Heart right ventricle (tissue), 16 donors: ENCODE measurements around the gene NPIPA7. TPM values are rescaled to one million over a fixed set of nuclear protein-coding genes. Genes with fewer than 3 reads are reported as not detected.
A peak's percentile ranks its signal among the peaks of the same experiment; 100 is the strongest.
"Not testable (repeated sequence)": the region's sequence is repeated elsewhere in the genome, so short reads cannot be mapped to it uniquely, and the experiment has no call there.

Experiments used
- ATAC-seq, 8 donors: fragments of 200-7000 bp; cut with Tn5 transposase; one replicate each; pipeline ENCODE4 v1.9.1; 2020; ENCODE audit warnings: mild to moderate bottlenecking in 8 of 8, moderate library complexity in 8 of 8, moderate number of reproducible peaks in 1 of 8
- DNase-seq, 2 donors: peaks; one replicate each; pipeline ENCODE4 v3.0.0-alpha.2; 2020
- H3K27ac ChIP-seq, 10 donors: fragments of 200-600 bp; sonication (generic) in 2 of 10; one replicate each; pipeline versions ENCODE4 v1.5.0 to v1.8.0; 2020 to 2022; ENCODE audit warnings: mild to moderate bottlenecking in 3 of 10
- H3K27me3 ChIP-seq, 7 donors: fragments of 200-600 bp; one replicate each; pipeline ENCODE4 v1.8.0; 2021 to 2022; ENCODE audit warnings: mild to moderate bottlenecking in 2 of 7
- H3K36me3 ChIP-seq, 9 donors: fragments of 200-600 bp; sonication (generic) in 1 of 9; one replicate each; pipeline versions ENCODE4 v1.5.0 to v1.8.0; 2020 to 2022; ENCODE audit warnings: mild to moderate bottlenecking in 2 of 9
- H3K4me1 ChIP-seq, 9 donors: fragments of 200-600 bp; sonication (generic) in 1 of 9; one replicate each; pipeline versions ENCODE4 v1.5.0 to v1.8.0; 2020 to 2022; ENCODE audit warnings: mild to moderate bottlenecking in 4 of 9
- H3K4me3 ChIP-seq, 10 donors: fragments of 200-600 bp; sonication (generic) in 2 of 10; one replicate each; pipeline versions ENCODE4 v1.5.0 to v1.8.0; 2020 to 2022; ENCODE audit warnings: mild to moderate bottlenecking in 7 of 10, moderate library complexity in 2 of 10
- H3K9me3 ChIP-seq, 11 donors: fragments of 200-600 bp in 10 of 11; sonication (generic) in 2 of 11; one replicate each; pipeline versions ENCODE4 v1.5.0 to v1.8.0; 2013 to 2022; ENCODE audit warnings: mild to moderate bottlenecking in 2 of 11, control low read depth in 1 of 11, moderate library complexity in 1 of 11
- WGBS, 2 donors: extraction: QIAGEN DNeasy Blood & Tissue Kit; methylation state at CpG; one replicate each; pipeline ENCODE4 v1.1.7; 2013; ENCODE audit warnings: inconsistent platforms in 1 of 2; 5-methylcytosine and 5-hydroxymethylcytosine counted together
- intact Hi-C, 10 donors: fragments of 100-400 bp; cut with DNase I; formaldehyde crosslinking; loops; one replicate each; pipeline versions ENCODE4 v1.11.1 to v1.14.2; 2022
- microRNA-seq, 2 donors: library from miRNA; unstranded; fragments of <30 nt; microRNA quantifications; one replicate each; pipeline ENCODE4 v1.2.0, GENCODE V29; 2021
- polyA plus RNA-seq, 2 donors: library from polyadenylated mRNA; stranded (reverse); fragments of 200-250 nt; gene quantifications; one replicate each; pipeline ENCODE4 v1.2.3, GENCODE V29; 2013
- total RNA-seq, 10 donors: library from RNA; stranded (reverse); fragmentation: NEBNext Ultra II Directional in 3 of 10; extraction: Animal tissue kit (Norgen Biotek cat#: 25700) in 3 of 10; gene quantifications; one replicate each; pipeline versions ENCODE4 v1.2.1 to v1.2.4, GENCODE V29; 2021 to 2023
- donor health status: Arrhythmogenic right ventricular cardiomyopathy.
- donor health status: ischemic (EF 13 %, LVEDD 7.1; RV severe dilation, severe dysfunction).
- donor health status: healthy with polysubstance abuse.
- donor health status: DM: no; HTN: yes; CAD: no.
- donor health status: DM: no; HTN: no; CAD: no.
- donor health status: ischemic (EF 25% LVEDD 6.9; RV normal size, moderate dysfunction).
- donor health status: ischemic (EF 25% LVEDD 5.7; RV mildly dilated, moderate dysfunction).
- donor health status: healthy.
- donor health status: DM: yes; HTN: yes; CAD: no.
- donor health status: Ischemic cardiomyopathy.
- donor health status: ischemic (EF 35%, LVEDD 5.7; RV mildly dilated, moderate dysfunction).
- donor health status: nonischemic (EF 11% LVEDD 7.7; RV severe dilation, severe dysfunction).
- donor health status: DM: yes; HTN: yes; CAD: no.
- donor health status: PGD.
- donor health status: ischemic (EF 29% LVEDD 5.4; RV normal size, mild dysfunction).
- donor health status: nonischemic (EF 23%, LVEDD 6.1; RV moderate dilation, normal function).

Gene NPIPA7
- total and polyA plus RNA-seq, 12 donors, result 0.89 to 17.8 (median 2.3) TPM

DNA sequence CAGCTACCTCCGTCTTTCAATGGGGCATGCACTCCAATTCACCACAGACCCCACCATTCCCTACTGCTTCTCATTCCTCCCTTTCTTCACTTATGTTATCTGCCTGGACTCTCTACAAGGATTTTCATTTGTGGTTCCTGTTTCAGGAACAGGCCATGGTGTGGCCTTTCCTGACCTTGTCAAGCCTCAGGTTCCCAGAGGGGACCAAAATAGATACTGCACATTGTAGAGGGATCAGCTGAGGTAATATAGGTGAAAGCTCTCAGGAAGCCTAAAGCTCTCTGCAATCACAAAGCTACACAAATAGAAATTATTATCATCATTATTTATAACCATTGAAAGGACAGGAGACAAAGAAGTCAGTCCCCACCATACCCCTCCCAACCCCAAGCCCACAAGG is 41.6 kb downstream of the NPIPA7 start:
- H3K27ac ChIP-seq, DNase-seq, H3K9me3 ChIP-seq, H3K4me3 ChIP-seq, intact Hi-C loops, H3K36me3 ChIP-seq, H3K27me3 ChIP-seq, H3K4me1 ChIP-seq: not testable (repeated sequence)
- 32 to 50% methylated on average over 1 of the region's 1 CpG for WGBS, 2 donors
- ATAC-seq, result peak in 1 of 8 donors; percentile 55

GRCh38 chr16:16425146-16425545 is 46.2 kb downstream of the NPIPA7 start:
- not testable (repeated sequence) for ATAC-seq
- WGBS, 2 donors, result no CpG with 5 or more reads among the region's 2 CpGs

DNA sequence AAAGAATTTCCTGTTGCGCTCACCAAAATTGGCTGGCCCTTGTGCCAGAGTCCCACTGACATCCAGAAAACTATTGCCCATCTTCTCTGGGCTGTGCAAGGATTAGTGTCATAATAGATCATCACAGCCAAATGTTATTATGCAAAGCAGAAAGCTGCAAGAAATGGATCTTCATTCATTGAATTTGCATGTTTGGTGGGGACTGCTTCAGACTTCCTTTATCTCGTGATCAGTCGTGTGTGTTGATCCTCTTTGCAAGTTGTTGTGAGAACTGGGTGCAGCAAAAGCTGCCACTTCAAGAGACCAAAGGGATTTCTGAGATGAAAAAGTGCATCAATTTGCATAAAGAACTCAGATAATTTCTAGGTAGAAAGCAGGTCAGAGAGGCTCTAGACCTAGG is 52.2 kb downstream of the NPIPA7 start:
- H3K4me1 ChIP-seq, H3K4me3 ChIP-seq, intact Hi-C loops, H3K36me3 ChIP-seq, H3K27ac ChIP-seq, DNase-seq, ATAC-seq, H3K9me3 ChIP-seq, H3K27me3 ChIP-seq: not testable (repeated sequence)
- 0 to 25% methylated on average over 1 of the region's 3 CpGs for WGBS, 2 donors

More at GRCh38 chr16:16425146-16425545, 46.2 kb downstream of the NPIPA7 start:
- H3K9me3 ChIP-seq, H3K4me3 ChIP-seq, H3K27me3 ChIP-seq, DNase-seq, H3K27ac ChIP-seq, H3K4me1 ChIP-seq, intact Hi-C loops, H3K36me3 ChIP-seq: not testable (repeated sequence)

DNA sequence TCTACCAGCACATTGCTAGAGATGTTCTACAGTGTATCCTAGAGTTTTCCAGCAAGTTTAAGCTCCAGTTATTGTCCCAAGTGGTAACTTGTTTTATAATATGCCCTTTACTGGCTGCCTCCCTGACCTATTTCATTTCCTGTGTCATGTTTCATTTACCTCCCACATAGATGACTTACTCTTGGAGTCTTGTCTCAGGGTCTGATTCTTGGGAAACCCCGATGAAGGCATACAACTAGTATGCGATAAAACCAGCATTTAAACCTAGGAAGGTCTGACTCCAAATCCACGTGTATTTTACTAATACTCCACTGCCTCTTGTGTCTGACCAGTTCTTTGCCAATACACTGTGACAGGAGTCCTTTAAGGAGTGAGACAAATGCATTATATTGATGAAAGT is 55.8 kb downstream of the NPIPA7 start:
- H3K9me3 ChIP-seq, ATAC-seq, DNase-seq, H3K27me3 ChIP-seq, intact Hi-C loops, H3K4me1 ChIP-seq, H3K36me3 ChIP-seq, H3K27ac ChIP-seq, H3K4me3 ChIP-seq: not testable (repeated sequence)
- 63 to 72% methylated on average over 1 of the region's 3 CpGs for WGBS, 2 donors

DNA sequence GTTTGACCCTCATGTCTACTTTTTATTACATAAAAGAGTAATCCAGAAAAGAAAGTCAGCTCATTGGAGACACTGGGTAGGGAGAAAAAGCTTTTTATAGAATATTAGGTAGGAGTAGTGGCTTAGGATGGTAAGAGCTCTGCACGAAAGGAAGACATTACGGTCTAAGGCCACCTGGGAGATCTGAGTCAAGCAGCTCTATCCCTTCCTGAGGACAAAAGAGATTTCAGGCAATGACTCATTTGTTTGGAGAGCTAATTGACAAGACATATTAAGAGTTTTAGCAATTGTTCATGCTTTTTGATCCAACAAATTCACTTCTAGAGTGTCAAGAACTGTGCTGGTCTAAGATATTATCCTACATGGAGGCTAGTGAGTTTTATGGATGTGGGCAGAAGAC is 62.5 kb downstream of the NPIPA7 start:
- H3K27ac ChIP-seq, H3K9me3 ChIP-seq, H3K4me3 ChIP-seq, H3K36me3 ChIP-seq, ATAC-seq, intact Hi-C loops, DNase-seq, H3K27me3 ChIP-seq, H3K4me1 ChIP-seq: not testable (repeated sequence)
- 55 to 78% methylated on average over 1 of the region's 2 CpGs for WGBS, 2 donors

Small RNA genes lying within 50 kb of the gene (microRNA-seq; reads per million reads assigned to microRNA genes)
- gene MIR6511A3, result 0 reads per million in 2 donors
- gene MIR6770-2, result 0 reads per million in 2 donors

Other genes with a start within 250 kb of the NPIPA7 start
- 1 to 10 TPM in 5 of 10 donors, under 1 TPM in 5; 0.28 to 2.3 (median 1.0) TPM for gene ABCC6, start 155.6 kb upstream of the NPIPA7 start, total RNA-seq
- 1 to 10 TPM in 1 of 2 donors, under 1 TPM in 1; 0.17 to 3.8 TPM for gene ABCC6, start 155.6 kb upstream of the NPIPA7 start, polyA plus RNA-seq
- 100 to 1,000 TPM in 1 of 10 donors, 10 to 100 TPM in 9; 12.8 to 101 (median 52.4) TPM for gene NOMO3, start 146.6 kb upstream of the NPIPA7 start, total RNA-seq
- 10 to 100 TPM in 1 of 2 donors, 1 to 10 TPM in 1; 5.8 to 10.8 TPM for gene NOMO3, start 146.6 kb upstream of the NPIPA7 start, polyA plus RNA-seq